IMR-90 (cell line): ENCODE measurements around the gene MYD88.

Experiments used
- MXI1 ChIP-seq: IDR thresholded peaks from 2 replicates; pipeline ENCODE4 v1.6.1; 2012; ENCODE audit warnings: low read depth, mild to moderate bottlenecking, low read length, moderate library complexity, borderline replicate concordance
- POLR2A ChIP-seq: IDR thresholded peaks from 2 replicates; pipeline ENCODE4 v1.6.1; 2012; ENCODE audit warnings: mild to moderate bottlenecking, low read depth, low read length
- RAD21 ChIP-seq: IDR thresholded peaks from 2 replicates; pipeline ENCODE4 v1.6.1; 2012; ENCODE audit warnings: low read length, improper control_type of control experiment
- RCOR1 ChIP-seq: IDR thresholded peaks from 2 replicates; pipeline ENCODE4 v1.6.1; 2012; ENCODE audit warnings: mild to moderate bottlenecking, low read length, improper control_type of control experiment; ENCODE audit not compliant: insufficient replicate concordance
- SMC3 ChIP-seq: fragments of 150-350 bp; IDR thresholded peaks from 2 replicates; pipeline ENCODE4 v1.6.1; 2016; ENCODE audit warnings: low read depth, mild to moderate bottlenecking, antibody characterized with exemption, low read length, moderate library complexity
- TF ChIP-seq, protein P1 (sequence below): conservative IDR thresholded peaks from 2 replicates; pipeline ENCODE4 v1.5.1; 2012; ENCODE audit warnings: mild to moderate bottlenecking, low read depth, low read length, improper control_type of control experiment
- TF ChIP-seq, protein P2 (sequence below): fragments of 150-350 bp; IDR thresholded peaks from 2 replicates; pipeline ENCODE4 v1.6.1; 2016; ENCODE audit warnings: low read depth, mild to moderate bottlenecking, low read length, moderate library complexity, borderline replicate concordance

DNA sequence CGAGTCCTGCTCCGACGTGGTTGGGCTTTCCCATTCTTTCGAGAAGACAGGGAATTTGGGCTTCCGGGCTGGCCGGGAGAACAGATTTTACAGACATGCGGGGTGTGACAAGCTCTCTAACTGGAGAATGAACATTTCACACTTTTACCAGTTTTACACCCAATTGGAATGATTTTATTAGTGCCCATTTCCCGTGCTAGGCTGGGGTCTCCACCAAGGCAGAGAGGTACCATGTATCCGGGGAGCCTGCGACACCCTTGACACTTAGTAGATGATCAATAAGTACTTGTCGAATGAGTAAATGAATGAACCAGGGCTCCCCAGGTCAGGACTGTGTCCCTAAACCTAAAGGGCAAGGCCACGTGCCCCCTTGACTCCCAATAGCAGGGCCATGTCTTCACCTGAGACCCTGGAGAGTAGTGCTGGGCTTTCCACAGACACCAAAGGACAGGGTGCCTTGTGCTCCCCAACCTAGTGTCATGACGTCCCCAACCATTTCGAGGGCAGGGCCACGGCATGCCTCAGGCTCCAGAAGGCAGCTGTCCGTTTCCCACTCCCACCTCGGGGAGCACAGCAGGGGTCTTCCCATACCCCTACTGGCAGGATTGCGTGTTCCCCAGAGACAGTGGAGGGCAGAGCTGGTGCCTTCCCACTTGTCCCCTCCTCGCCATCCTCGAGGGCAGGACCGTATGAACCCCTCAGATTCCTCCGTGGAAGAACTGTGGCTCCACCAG, 679 bp upstream of the MYD88 start:
- TF ChIP-seq, protein P1, sequence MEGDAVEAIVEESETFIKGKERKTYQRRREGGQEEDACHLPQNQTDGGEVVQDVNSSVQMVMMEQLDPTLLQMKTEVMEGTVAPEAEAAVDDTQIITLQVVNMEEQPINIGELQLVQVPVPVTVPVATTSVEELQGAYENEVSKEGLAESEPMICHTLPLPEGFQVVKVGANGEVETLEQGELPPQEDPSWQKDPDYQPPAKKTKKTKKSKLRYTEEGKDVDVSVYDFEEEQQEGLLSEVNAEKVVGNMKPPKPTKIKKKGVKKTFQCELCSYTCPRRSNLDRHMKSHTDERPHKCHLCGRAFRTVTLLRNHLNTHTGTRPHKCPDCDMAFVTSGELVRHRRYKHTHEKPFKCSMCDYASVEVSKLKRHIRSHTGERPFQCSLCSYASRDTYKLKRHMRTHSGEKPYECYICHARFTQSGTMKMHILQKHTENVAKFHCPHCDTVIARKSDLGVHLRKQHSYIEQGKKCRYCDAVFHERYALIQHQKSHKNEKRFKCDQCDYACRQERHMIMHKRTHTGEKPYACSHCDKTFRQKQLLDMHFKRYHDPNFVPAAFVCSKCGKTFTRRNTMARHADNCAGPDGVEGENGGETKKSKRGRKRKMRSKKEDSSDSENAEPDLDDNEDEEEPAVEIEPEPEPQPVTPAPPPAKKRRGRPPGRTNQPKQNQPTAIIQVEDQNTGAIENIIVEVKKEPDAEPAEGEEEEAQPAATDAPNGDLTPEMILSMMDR, result no peak
- TF ChIP-seq, protein P2, sequence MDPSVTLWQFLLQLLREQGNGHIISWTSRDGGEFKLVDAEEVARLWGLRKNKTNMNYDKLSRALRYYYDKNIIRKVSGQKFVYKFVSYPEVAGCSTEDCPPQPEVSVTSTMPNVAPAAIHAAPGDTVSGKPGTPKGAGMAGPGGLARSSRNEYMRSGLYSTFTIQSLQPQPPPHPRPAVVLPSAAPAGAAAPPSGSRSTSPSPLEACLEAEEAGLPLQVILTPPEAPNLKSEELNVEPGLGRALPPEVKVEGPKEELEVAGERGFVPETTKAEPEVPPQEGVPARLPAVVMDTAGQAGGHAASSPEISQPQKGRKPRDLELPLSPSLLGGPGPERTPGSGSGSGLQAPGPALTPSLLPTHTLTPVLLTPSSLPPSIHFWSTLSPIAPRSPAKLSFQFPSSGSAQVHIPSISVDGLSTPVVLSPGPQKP, result no peak
- no peak for TF ChIP-seq RAD21
- no peak for TF ChIP-seq RCOR1
- no peak for TF ChIP-seq MXI1
- no peak for TF ChIP-seq POLR2A
- no peak for TF ChIP-seq SMC3
